ENCODE measurements around the gene TSPAN11.

DNA sequence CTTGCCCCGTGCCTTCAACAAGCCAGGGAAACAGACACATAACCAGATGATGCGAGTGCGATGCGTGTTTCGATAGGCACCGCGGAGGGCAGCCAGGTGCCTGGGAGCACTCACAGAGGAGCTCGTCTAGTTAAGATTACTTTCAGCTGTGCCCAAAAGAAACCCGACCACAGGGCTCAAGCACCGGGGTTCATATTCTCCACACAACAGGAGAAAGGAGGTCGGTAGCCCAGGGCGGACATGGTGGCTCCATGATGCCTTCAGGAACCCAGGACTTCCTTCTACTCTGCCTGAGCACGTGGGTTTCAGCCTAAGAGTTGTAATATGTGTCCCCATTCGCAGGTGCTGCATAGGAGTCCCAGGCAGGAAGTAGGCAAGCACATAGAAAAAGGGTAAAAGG, 93.4 kb downstream of the TSPAN11 start:
- TF ChIP-seq, protein P1, sequence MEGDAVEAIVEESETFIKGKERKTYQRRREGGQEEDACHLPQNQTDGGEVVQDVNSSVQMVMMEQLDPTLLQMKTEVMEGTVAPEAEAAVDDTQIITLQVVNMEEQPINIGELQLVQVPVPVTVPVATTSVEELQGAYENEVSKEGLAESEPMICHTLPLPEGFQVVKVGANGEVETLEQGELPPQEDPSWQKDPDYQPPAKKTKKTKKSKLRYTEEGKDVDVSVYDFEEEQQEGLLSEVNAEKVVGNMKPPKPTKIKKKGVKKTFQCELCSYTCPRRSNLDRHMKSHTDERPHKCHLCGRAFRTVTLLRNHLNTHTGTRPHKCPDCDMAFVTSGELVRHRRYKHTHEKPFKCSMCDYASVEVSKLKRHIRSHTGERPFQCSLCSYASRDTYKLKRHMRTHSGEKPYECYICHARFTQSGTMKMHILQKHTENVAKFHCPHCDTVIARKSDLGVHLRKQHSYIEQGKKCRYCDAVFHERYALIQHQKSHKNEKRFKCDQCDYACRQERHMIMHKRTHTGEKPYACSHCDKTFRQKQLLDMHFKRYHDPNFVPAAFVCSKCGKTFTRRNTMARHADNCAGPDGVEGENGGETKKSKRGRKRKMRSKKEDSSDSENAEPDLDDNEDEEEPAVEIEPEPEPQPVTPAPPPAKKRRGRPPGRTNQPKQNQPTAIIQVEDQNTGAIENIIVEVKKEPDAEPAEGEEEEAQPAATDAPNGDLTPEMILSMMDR (IDR thresholded peaks at IDR 0.05), result no peak
- TF ChIP-seq POLR2AphosphoS5 (IDR thresholded peaks at IDR 0.05; ENCODE audit: insufficient read depth in 1 of 2, low read depth in 1 of 2), result no peak
